GM19324 (cell line): ENCODE measurements around the gene IGSF10.

Experiments used
- ATAC-seq: cut with Tn5 transposase; IDR thresholded peaks from one replicate; pipeline ENCODE4 v1.9.1; 2021; ENCODE audit warnings: mild to moderate bottlenecking, moderate library complexity; ENCODE audit not compliant: unreplicated experiment, low FRiP score

The IGSF10 gene

DNA sequence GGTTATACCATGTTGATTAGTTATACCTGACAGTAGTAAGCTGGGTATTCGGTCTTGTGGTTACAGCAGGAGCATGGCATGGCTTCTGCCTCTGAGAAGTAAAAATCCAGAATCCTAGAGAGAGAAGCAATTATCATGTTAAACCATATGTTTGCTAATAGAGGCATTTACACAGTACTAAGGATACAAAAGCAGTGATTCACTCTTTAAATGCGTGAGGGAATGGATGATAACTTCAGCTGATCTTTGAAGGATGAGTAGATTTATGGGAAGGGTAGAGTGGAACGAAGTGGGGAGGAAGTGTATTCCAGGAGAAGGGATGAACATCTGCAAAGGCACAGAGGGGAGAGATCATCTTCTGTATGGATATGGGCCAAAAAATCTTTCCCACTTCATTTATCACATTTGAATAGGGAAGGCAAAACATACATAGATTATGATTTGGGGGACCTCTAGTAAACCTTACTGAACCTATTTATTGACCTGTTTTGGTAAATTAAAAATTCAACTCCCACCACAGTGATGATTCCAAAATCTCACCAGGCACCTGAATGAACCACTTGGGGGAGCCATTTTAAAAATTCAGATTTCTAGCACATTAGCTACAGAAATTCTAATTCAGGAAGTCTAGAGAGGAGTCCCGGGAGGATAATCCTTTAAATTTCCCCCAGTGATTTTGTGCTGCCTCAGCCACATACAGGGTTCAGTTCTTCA is 35.1 kb downstream of the IGSF10 start:
- ATAC-seq: peak; percentile 11

DNA sequence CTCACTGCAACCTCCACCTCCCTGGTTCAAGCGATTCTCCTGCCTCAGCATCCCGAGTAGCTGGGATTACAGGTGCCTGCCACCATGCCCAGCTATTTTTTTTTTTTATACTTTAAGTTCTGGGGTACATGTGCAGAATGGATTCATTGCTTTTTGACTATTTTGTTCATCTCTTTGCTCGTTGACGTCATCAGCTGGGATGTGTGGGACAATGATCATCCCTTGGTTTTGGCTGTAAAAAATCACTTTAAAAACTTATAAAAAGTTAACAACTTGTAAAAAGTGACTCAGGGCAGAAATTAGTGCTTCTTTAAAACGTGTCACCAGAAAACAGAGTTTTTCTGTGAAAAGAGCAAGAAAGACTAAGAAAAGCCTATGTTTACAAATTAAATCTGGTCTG is 37.8 kb downstream of the IGSF10 start:
- no peak for ATAC-seq

DNA sequence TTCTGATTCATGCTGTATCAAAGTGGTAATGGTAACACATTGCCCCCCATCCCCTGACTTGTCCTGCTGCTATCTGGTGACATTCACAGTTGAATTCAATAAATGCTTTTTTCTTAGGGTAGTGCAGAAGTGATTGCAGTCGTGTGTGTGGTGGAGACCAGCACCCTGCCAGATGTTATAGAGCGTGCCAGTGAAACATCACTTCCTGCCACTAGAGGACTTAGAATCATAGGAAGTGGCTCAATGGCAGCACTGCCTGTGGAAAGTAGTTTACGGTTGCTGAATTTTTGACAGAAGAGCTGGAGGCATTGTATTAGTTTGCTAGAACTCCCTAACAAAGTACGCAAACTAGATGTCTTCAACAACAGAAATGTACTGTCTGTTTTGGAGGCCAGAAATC is 38.9 kb downstream of the IGSF10 start:
- ATAC-seq: no peak

DNA sequence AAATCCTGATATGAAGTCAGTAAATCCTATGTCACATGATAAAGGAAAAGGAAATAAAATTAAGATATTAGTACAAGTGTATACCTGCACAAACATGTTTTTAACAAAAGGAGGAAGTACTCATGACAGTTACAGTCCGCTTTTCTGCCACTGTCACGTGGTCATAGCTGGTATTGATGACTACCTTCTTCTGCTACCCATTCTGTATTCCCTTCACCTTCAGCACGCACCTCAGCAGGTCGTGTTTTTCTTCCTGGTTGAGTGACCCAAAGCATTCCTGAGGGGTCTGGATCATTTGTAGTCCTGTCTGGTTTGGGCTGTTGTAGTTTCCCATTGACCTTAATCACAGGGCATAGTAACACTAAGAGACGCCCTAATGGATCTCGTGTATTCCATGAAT is 41.1 kb downstream of the IGSF10 start:
- no peak for ATAC-seq

DNA sequence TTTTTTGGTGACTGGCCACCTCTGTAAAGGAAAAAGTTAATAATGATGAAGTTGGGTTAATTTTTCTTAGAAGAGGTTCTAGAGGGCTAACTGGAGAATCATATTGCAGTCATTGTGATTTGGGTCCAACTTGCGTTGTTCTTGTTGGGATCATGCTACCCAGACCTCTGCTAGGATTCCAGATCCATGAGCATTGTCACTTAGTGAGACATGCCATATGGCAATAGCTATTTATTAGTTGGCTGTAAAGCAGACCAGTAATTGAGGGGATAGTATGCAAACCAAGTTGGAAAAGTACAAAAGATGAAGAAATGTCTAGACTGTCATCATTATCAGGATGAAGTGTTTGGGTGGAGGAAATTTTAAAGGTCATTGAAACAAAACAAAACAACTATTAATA is 45.6 kb downstream of the IGSF10 start:
- no peak for ATAC-seq

DNA sequence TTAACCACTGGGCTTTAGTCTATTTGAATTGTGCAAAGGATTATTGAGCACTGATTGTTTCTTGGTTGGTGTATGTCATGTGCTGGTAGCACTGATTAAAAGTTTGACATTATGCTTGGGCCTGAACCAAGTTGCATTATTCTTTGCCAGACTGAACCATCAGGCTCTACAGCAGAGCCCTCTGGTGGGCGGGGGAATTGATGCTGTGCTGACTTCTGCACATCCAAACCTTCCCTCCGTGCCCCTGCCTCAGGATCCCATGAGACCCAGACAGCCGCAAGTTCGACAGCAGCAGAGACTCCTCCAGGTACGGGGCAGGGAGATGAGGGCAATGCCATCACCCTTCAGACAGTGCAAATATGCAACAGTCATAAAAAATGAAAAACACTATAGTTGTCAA is 47.9 kb downstream of the IGSF10 start:
- ATAC-seq: no peak
